Frontal cortex (tissue), 4 donors: ENCODE results near the gene KCTD1. TPM values are rescaled to one million over a fixed set of nuclear protein-coding genes. Genes with fewer than 3 reads are reported as not detected.

ENCODE experiments used
- DNase-seq, 2 donors: peaks; one replicate each; pipeline ENCODE4 v3.0.0; 2012; ENCODE audit warnings: low spot score in 2 of 2
- FAIRE-seq: peaks from 2 replicates; lab custom pipeline; 2012; peaks lifted over from hg19 to GRCh38; lab: Jason Lieb, UNC
- total RNA-seq: library from RNA; depleted of rRNA; stranded (reverse); fragments of >200 nt; gene quantifications from one replicate; pipeline ENCODE4 v1.2.3, GENCODE V29; 2014
- donor health status: control.
- donor health status: control.
- donor health status: control.

The KCTD1 gene
- total RNA-seq, 1 donor from 2014 or later, result 29.8 TPM

- DNase-seq, result peak in 1 of 2 donors; percentile 28
- no peak for FAIRE-seq
Measured at GRCh38 chr18:26550998-26551694, 2.8 kb upstream of the KCTD1 start.

- peak; percentile 58 to 67 for DNase-seq
- FAIRE-seq, result no peak
Measured at GRCh38 chr18:26549263-26550094, 1.1 kb upstream of the KCTD1 start.

GRCh38 chr18:26547646-26548414 is 523 bp downstream of the KCTD1 start:
- FAIRE-seq, result no peak
- peak; percentile 68 to 77 for DNase-seq

GRCh38 chr18:26546875-26547645 is 1.3 kb downstream of the KCTD1 start:
- FAIRE-seq (no peak), DNase-seq (peak in 1 of 2 donors; percentile 23)

GRCh38 chr18:26546170-26546874 is 2.0 kb downstream of the KCTD1 start:
- no peak for DNase-seq
- FAIRE-seq, result no peak

GRCh38 chr18:26545335-26546123 is 2.8 kb downstream of the KCTD1 start:
- no peak for FAIRE-seq
- no peak for DNase-seq

- DNase-seq (no peak), FAIRE-seq (no peak)
Measured at GRCh38 chr18:26544451-26544850, 3.9 kb downstream of the KCTD1 start.

GRCh38 chr18:26543373-26543772 is 5.0 kb downstream of the KCTD1 start:
- no peak for DNase-seq
- no peak for FAIRE-seq

- no peak for FAIRE-seq
- DNase-seq, result no peak
Measured at GRCh38 chr18:26540043-26540628, 8.2 kb downstream of the KCTD1 start.

- FAIRE-seq, result no peak
- no peak for DNase-seq
Measured at GRCh38 chr18:26538524-26538923, 9.8 kb downstream of the KCTD1 start.

- FAIRE-seq (no peak), DNase-seq (no peak)
Measured at GRCh38 chr18:26536664-26537063, 11.7 kb downstream of the KCTD1 start.

GRCh38 chr18:26536032-26536431 is 12.3 kb downstream of the KCTD1 start:
- DNase-seq (no peak), FAIRE-seq (no peak)

GRCh38 chr18:26535630-26536029 is 12.7 kb downstream of the KCTD1 start:
- FAIRE-seq, result no peak
- DNase-seq, result no peak

- DNase-seq (no peak), FAIRE-seq (no peak)
Measured at GRCh38 chr18:26532367-26533340, 15.7 kb downstream of the KCTD1 start.

GRCh38 chr18:26531605-26532298 is 16.6 kb downstream of the KCTD1 start:
- DNase-seq (no peak), FAIRE-seq (no peak)

GRCh38 chr18:26526966-26527234 is 21.5 kb downstream of the KCTD1 start:
- DNase-seq, result no peak
- no peak for FAIRE-seq
